Endothelial cell of umbilical vein (primary cell): Measurements from ENCODE around the gene DHX16.

Experiments
- CTCF ChIP-seq, 2 donors: IDR thresholded peaks; 1 replicate in 1 of 2; 2 replicates in 1 of 2; pipeline ENCODE4 v1.5.1; 2011; ENCODE audit warnings: low read length in 2 of 2, mild to moderate bottlenecking in 2 of 2, moderate library complexity in 2 of 2, control low read depth in 1 of 2, inconsistent platforms in 1 of 2, low read depth in 1 of 2; ENCODE audit not compliant: insufficient read depth in 1 of 2; ENCODE audit errors: extremely low read depth in 1 of 2
- EZH2 ChIP-seq: IDR thresholded peaks from 2 replicates; pipeline ENCODE4 v1.6.1; 2012; ENCODE audit warnings: borderline replicate concordance, low read depth, mild to moderate bottlenecking, moderate library complexity, low read length, inconsistent platforms; ENCODE audit not compliant: severe bottlenecking
- JUN ChIP-seq: IDR thresholded peaks from 2 replicates; pipeline ENCODE4 v1.6.1; 2011; ENCODE audit warnings: borderline replicate concordance, low read depth; ENCODE audit not compliant: insufficient read length, insufficient read depth
- POLR2A ChIP-seq: IDR thresholded peaks from 2 replicates; pipeline ENCODE4 v1.6.1; 2012; ENCODE audit warnings: low read depth, mild to moderate bottlenecking, control low read depth, low read length
- POLR2AphosphoS5 ChIP-seq: IDR thresholded peaks from 2 replicates; pipeline ENCODE4 v1.6.1; 2012; ENCODE audit warnings: low read depth, mild to moderate bottlenecking, control low read depth, low read length, moderate library complexity; ENCODE audit not compliant: insufficient read depth
- TF ChIP-seq, protein P1 (sequence below): IDR thresholded peaks from 2 replicates; pipeline ENCODE4 v1.6.1; 2011; ENCODE audit not compliant: insufficient read depth, insufficient read length

DNA sequence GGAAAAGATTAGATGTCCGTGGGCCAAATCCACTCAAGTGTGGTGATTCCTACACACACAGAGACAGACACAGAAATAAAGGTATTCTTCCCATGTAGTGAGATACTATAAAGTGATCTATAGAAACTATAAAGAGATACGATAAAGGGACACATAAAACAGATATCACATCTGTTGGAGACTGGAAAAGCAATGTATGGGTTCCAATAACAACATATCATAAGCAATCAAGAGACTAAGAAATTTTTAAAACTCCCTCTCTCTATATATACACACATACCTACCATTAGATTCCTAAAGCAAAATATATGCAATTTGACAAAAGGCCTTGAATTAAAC is 61.0 kb downstream of the DHX16 start:
- no peak for TF ChIP-seq CTCF (IDR thresholded peaks at IDR 0.05; ENCODE audit: extremely low read depth in 1 of 2, insufficient read depth in 1 of 2, low read depth in 1 of 2, low read length in 2 of 2)
- TF ChIP-seq JUN: no peak
- no peak for TF ChIP-seq POLR2AphosphoS5
- no peak for TF ChIP-seq EZH2
- TF ChIP-seq, protein P1, sequence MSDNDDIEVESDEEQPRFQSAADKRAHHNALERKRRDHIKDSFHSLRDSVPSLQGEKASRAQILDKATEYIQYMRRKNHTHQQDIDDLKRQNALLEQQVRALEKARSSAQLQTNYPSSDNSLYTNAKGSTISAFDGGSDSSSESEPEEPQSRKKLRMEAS: no peak
- TF ChIP-seq POLR2A: no peak
